ENCODE results near the gene SLC52A3.
A peak's percentile ranks its signal among the peaks of the same experiment; 100 is the strongest.
"Not testable (repeated sequence)": the region's sequence is repeated elsewhere in the genome, so short reads cannot be mapped to it uniquely, and the experiment has no call there.

SLC52A3 gene

DNA sequence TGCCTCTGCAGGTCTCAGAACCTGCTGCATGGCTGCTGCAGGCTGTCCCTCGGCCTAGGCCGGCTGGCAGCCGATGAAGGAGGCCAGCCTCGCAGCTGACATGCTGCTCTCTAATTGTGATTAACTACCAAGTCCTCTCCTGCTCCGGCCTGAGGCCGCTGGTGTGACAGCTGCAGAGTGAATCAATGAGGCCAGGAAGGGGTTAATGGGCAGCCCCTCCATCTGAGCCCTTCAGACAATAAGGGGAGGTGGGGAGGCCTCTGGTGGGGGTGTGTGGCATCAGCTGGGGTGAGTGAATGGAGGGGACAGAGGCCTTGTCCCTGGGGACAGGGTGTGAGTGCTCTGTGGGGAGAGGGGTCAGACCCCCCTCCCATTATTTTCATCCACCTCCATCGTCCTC lies 34.4 kb downstream of the SLC52A3 start:
- peaks cover 5 to 12% (median 10%) of the 10 kb centered on the region in 5 donors for H3K27me3 ChIP-seq (ENCODE audit: control insufficient read depth in 5 of 5, insufficient read depth in 4 of 5, low read length in 5 of 5)
- H3K4me3 ChIP-seq (ENCODE audit: low read depth in 1 of 5, low read length in 5 of 5) = no peak overlapping the region
- H3K36me3 ChIP-seq (ENCODE audit: control insufficient read depth in 5 of 5, insufficient read depth in 5 of 5, low read length in 5 of 5) = no peaks in the 10 kb centered on the region
- H3K4me1 ChIP-seq (ENCODE audit: control insufficient read depth in 5 of 5, insufficient read depth in 5 of 5, low read length in 5 of 5) = peaks cover 0 to 1% (median 0%) of the 10 kb centered on the region in 5 donors
- no peaks in the 10 kb centered on the region for H3K9me3 ChIP-seq (ENCODE audit: control insufficient read depth in 5 of 5, low read length in 5 of 5)
- no peak overlapping the region for H3K9ac ChIP-seq (ENCODE audit: low read length in 5 of 5)
- H3K27ac ChIP-seq (ENCODE audit: low read depth, low read length) = no peak overlapping the region

DNA sequence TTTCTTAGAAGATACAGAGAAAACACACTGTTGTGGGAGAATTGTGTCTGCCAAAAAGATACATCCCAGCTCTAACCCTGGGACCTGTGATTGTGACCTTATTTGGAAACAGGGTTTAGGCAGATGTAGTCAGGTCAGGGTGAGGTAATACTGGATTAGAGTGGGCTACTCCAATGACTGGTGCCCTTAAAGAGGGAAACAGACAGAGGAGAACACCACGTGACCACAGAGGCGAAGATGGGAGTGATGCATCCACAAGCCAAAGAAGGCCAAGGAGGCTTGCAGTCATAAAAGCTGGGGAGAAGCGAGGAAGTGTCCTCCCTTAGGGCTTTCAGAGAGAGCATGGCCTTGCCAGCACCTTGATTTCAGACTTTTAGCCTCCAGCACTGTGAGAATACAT lies 35.6 kb downstream of the SLC52A3 start:
- Histone ChIP-seq H3K4me1 (ENCODE audit: control insufficient read depth in 5 of 5, insufficient read depth in 5 of 5, low read length in 5 of 5) (peaks cover 0 to 10% (median 6%) of the 10 kb centered on the region in 5 donors), H3K4me3 (ENCODE audit: low read depth in 1 of 5, low read length in 5 of 5) (no peak overlapping the region)

GRCh38 chr20:731891-732560 lies 36.3 kb downstream of the SLC52A3 start:
- Histone ChIP-seq H3K9me3 (ENCODE audit: control insufficient read depth in 5 of 5, low read length in 5 of 5) (no peaks in the 10 kb centered on the region), H3K4me1 (ENCODE audit: control insufficient read depth in 5 of 5, insufficient read depth in 5 of 5, low read length in 5 of 5) (peaks cover 0 to 10% (median 6%) of the 10 kb centered on the region in 5 donors), H3K27me3 (ENCODE audit: control insufficient read depth in 5 of 5, insufficient read depth in 4 of 5, low read length in 5 of 5) (peaks cover 12 to 19% (median 17%) of the 10 kb centered on the region in 5 donors), H3K9ac (ENCODE audit: low read length in 5 of 5) (no peak overlapping the region), H3K27ac (ENCODE audit: low read depth, low read length) (no peak overlapping the region), H3K4me3 (ENCODE audit: low read depth in 1 of 5, low read length in 5 of 5) (no peak overlapping the region), H3K36me3 (ENCODE audit: control insufficient read depth in 5 of 5, insufficient read depth in 5 of 5, low read length in 5 of 5) (no peaks in the 10 kb centered on the region)

More for the DNA sequence above, 35.6 kb downstream of the SLC52A3 start:
- Histone ChIP-seq H3K9me3 (ENCODE audit: control insufficient read depth in 5 of 5, low read length in 5 of 5) (no peaks in the 10 kb centered on the region), H3K36me3 (ENCODE audit: control insufficient read depth in 5 of 5, insufficient read depth in 5 of 5, low read length in 5 of 5) (no peaks in the 10 kb centered on the region), H3K27ac (ENCODE audit: low read depth, low read length) (no peak overlapping the region), H3K27me3 (ENCODE audit: control insufficient read depth in 5 of 5, insufficient read depth in 4 of 5, low read length in 5 of 5) (peaks cover 11 to 17% (median 16%) of the 10 kb centered on the region in 5 donors), H3K9ac (ENCODE audit: low read length in 5 of 5) (no peak overlapping the region)

DNA sequence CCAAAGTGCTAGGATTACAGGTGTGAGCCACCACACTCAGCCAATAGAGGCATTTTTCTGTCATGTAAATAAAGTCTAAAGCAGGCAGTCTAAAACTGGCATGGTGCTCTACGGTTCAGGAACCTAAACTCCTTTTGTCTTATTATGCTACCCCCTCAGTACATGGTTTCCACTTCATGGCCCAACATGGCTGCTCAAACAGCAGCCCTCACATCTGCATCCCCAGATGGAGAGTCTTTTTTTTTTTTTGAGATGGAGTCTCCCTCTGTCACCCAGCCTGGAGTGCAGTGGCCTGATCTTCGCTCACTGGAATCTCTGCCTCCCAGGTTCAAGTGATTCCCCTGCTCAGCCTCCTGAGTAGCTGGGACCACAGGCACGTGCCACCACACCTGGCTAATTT lies 38.3 kb downstream of the SLC52A3 start:
- peaks cover 0 to 10% (median 6%) of the 10 kb centered on the region in 5 donors for H3K4me1 ChIP-seq (ENCODE audit: control insufficient read depth in 5 of 5, insufficient read depth in 5 of 5, low read length in 5 of 5)
- H3K9ac ChIP-seq (ENCODE audit: low read length in 5 of 5) = no peak overlapping the region
- peaks cover 20 to 35% (median 26%) of the 10 kb centered on the region in 5 donors for H3K27me3 ChIP-seq (ENCODE audit: control insufficient read depth in 5 of 5, insufficient read depth in 4 of 5, low read length in 5 of 5)
- H3K9me3 ChIP-seq (ENCODE audit: control insufficient read depth in 5 of 5, low read length in 5 of 5) = no peaks in the 10 kb centered on the region
- no peaks in the 10 kb centered on the region for H3K36me3 ChIP-seq (ENCODE audit: control insufficient read depth in 5 of 5, insufficient read depth in 5 of 5, low read length in 5 of 5)
- no peak overlapping the region for H3K27ac ChIP-seq (ENCODE audit: low read depth, low read length)
- H3K4me3 ChIP-seq (ENCODE audit: low read depth in 1 of 5, low read length in 5 of 5) = no peak overlapping the region

GRCh38 chr20:728256-728944 lies 39.9 kb downstream of the SLC52A3 start:
- no peak overlapping the region for H3K27ac ChIP-seq (ENCODE audit: low read depth, low read length)
- peaks cover 26 to 43% (median 27%) of the 10 kb centered on the region in 5 donors for H3K27me3 ChIP-seq (ENCODE audit: control insufficient read depth in 5 of 5, insufficient read depth in 4 of 5, low read length in 5 of 5)
- H3K9ac ChIP-seq (ENCODE audit: low read length in 5 of 5) = no peak overlapping the region

GRCh38 chr20:726160-726559 lies 42.1 kb downstream of the SLC52A3 start:
- H3K27ac ChIP-seq (ENCODE audit: low read depth, low read length) = no peak overlapping the region
- peaks cover 0 to 3% (median 2%) of the 10 kb centered on the region in 5 donors for H3K9me3 ChIP-seq (ENCODE audit: control insufficient read depth in 5 of 5, low read length in 5 of 5)
- peaks cover 0 to 10% (median 6%) of the 10 kb centered on the region in 5 donors for H3K4me1 ChIP-seq (ENCODE audit: control insufficient read depth in 5 of 5, insufficient read depth in 5 of 5, low read length in 5 of 5)
- no peak overlapping the region for H3K4me3 ChIP-seq (ENCODE audit: low read depth in 1 of 5, low read length in 5 of 5)
- H3K9ac ChIP-seq (ENCODE audit: low read length in 5 of 5) = no peak overlapping the region
- H3K36me3 ChIP-seq (ENCODE audit: control insufficient read depth in 5 of 5, insufficient read depth in 5 of 5, low read length in 5 of 5) = no peaks in the 10 kb centered on the region
- peaks cover 22 to 53% (median 35%) of the 10 kb centered on the region in 5 donors for H3K27me3 ChIP-seq (ENCODE audit: control insufficient read depth in 5 of 5, insufficient read depth in 4 of 5, low read length in 5 of 5)

More at GRCh38 chr20:728256-728944, 39.9 kb downstream of the SLC52A3 start:
- Histone ChIP-seq H3K36me3 (ENCODE audit: control insufficient read depth in 5 of 5, insufficient read depth in 5 of 5, low read length in 5 of 5) (no peaks in the 10 kb centered on the region), H3K4me1 (ENCODE audit: control insufficient read depth in 5 of 5, insufficient read depth in 5 of 5, low read length in 5 of 5) (peaks cover 0 to 10% (median 6%) of the 10 kb centered on the region in 5 donors), H3K9me3 (ENCODE audit: control insufficient read depth in 5 of 5, low read length in 5 of 5) (no peaks in the 10 kb centered on the region), H3K4me3 (ENCODE audit: low read depth in 1 of 5, low read length in 5 of 5) (peak overlapping the region in 3 of 5 donors; percentile 43 to 46 (median 45))

GRCh38 chr20:725491-725890 lies 42.8 kb downstream of the SLC52A3 start:
- Histone ChIP-seq H3K4me3 (ENCODE audit: low read depth in 1 of 5, low read length in 5 of 5) (no peak overlapping the region), H3K4me1 (ENCODE audit: control insufficient read depth in 5 of 5, insufficient read depth in 5 of 5, low read length in 5 of 5) (peaks cover 0 to 10% (median 6%) of the 10 kb centered on the region in 5 donors), H3K36me3 (ENCODE audit: control insufficient read depth in 5 of 5, insufficient read depth in 5 of 5, low read length in 5 of 5) (no peaks in the 10 kb centered on the region), H3K27me3 (ENCODE audit: control insufficient read depth in 5 of 5, insufficient read depth in 4 of 5, low read length in 5 of 5) (peaks cover 22 to 52% (median 41%) of the 10 kb centered on the region in 5 donors), H3K27ac (ENCODE audit: low read depth, low read length) (no peak overlapping the region), H3K9ac (ENCODE audit: low read length in 5 of 5) (no peak overlapping the region), H3K9me3 (ENCODE audit: control insufficient read depth in 5 of 5, low read length in 5 of 5) (peaks cover 0 to 3% (median 2%) of the 10 kb centered on the region in 5 donors)

GRCh38 chr20:724797-725196 lies 43.5 kb downstream of the SLC52A3 start:
- not testable (repeated sequence) for H3K9ac ChIP-seq (ENCODE audit: low read length in 5 of 5)
- peaks cover 22 to 50% (median 43%) of the 10 kb centered on the region in 5 donors for H3K27me3 ChIP-seq (ENCODE audit: control insufficient read depth in 5 of 5, insufficient read depth in 4 of 5, low read length in 5 of 5)

DNA sequence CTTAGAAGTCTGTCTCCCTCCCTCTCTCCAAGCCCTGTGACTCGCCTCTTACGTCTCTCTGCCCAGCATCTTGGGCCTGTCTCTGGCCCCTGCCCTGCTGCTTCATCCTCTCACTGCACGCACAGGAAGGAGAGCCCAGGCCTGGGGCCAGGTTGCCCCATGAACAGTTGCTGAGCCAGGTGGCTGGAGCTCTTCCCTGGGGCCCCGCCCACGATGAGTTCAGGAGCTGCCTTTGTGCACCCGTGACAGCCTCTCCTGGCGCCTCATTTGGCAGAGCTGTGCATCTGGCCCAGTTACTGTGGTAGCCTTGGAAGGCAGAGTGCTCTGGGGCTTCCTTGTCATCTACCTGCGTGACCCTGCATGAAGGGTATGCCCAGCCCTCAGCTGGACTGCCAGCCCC lies 44.5 kb downstream of the SLC52A3 start:
- Histone ChIP-seq H3K36me3 (ENCODE audit: control insufficient read depth in 5 of 5, insufficient read depth in 5 of 5, low read length in 5 of 5) (no peaks in the 10 kb centered on the region), H3K27ac (ENCODE audit: low read depth, low read length) (no peak overlapping the region), H3K9me3 (ENCODE audit: control insufficient read depth in 5 of 5, low read length in 5 of 5) (peaks cover 0 to 3% (median 2%) of the 10 kb centered on the region in 5 donors), H3K4me1 (ENCODE audit: control insufficient read depth in 5 of 5, insufficient read depth in 5 of 5, low read length in 5 of 5) (peaks cover 0 to 10% (median 6%) of the 10 kb centered on the region in 5 donors), H3K4me3 (ENCODE audit: low read depth in 1 of 5, low read length in 5 of 5) (no peak overlapping the region), H3K27me3 (ENCODE audit: control insufficient read depth in 5 of 5, insufficient read depth in 4 of 5, low read length in 5 of 5) (peaks cover 20 to 50% (median 41%) of the 10 kb centered on the region in 5 donors), H3K9ac (ENCODE audit: low read length in 5 of 5) (no peak overlapping the region)

More at GRCh38 chr20:724797-725196, 43.5 kb downstream of the SLC52A3 start:
- not testable (repeated sequence) for H3K27ac ChIP-seq (ENCODE audit: low read depth, low read length); H3K4me1 ChIP-seq (ENCODE audit: control insufficient read depth in 5 of 5, insufficient read depth in 5 of 5, low read length in 5 of 5); H3K36me3 ChIP-seq (ENCODE audit: control insufficient read depth in 5 of 5, insufficient read depth in 5 of 5, low read length in 5 of 5); H3K4me3 ChIP-seq (ENCODE audit: low read depth in 1 of 5, low read length in 5 of 5); H3K9me3 ChIP-seq (ENCODE audit: control insufficient read depth in 5 of 5, low read length in 5 of 5)

Data from subcutaneous abdominal adipose tissue (tissue), 5 donors.